Measurements from ENCODE around the gene ARF4. TPM values are rescaled to one million over a fixed set of nuclear protein-coding genes. Genes with fewer than 3 reads are reported as not detected.

Gene ARF4
- total and polyA plus RNA-seq, 2 experiments from 2014 or later = 144 to 249 TPM

DNA sequence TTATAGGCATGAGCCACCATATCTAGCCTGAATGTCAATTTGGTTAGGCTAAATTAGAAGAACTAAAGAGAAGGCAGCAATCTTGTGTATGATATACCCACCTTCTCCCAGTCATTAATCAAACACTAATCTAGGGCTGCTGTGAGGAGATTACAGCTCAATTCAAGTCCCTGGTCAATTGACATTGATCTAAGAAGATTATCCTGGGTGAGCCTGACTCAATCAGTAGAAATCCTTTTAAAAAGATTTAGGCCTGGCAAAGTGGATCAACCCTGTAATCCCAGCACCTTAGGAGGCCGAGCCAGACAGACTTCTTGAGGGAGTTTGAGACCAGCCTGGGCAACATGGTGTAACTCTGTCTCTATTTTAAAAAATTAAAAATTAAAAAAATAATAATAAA lies 50.5 kb downstream of the ARF4 start:
- no peaks in the 10 kb centered on the region for H4K20me1 ChIP-seq (replicated peaks; ENCODE audit: insufficient read depth)
- Mint-ChIP-seq H3K27ac (no peak overlapping the region), H3K36me3 (ENCODE audit: low read depth) (no peaks in the 10 kb centered on the region), H3K4me3 (no peak overlapping the region), H3K9me3 (no peaks in the 10 kb centered on the region), H3K27me3 (ENCODE audit: insufficient read depth, low read depth, poor library complexity) (peaks cover 5% of the 10 kb centered on the region), H3K4me1 (peaks cover 9% of the 10 kb centered on the region)
- no peak overlapping the region for H2AFZ ChIP-seq
- peaks cover 10% of the 10 kb centered on the region for H3K4me1 ChIP-seq (ENCODE audit: insufficient read depth)
- no peak overlapping the region for H3K27ac ChIP-seq (ENCODE audit: low read depth)
- no peak overlapping the region for H3K4me2 ChIP-seq
- H3K9me2 ChIP-seq (ENCODE audit: insufficient read depth) = no peaks in the 10 kb centered on the region
- H3K79me2 ChIP-seq (replicated peaks; ENCODE audit: insufficient read depth) = no peaks in the 10 kb centered on the region
- ATAC-seq (no peak), DNase-seq (ENCODE audit: low spot score) (no peak)
- TF ChIP-seq EZH2phosphoT487 (IDR thresholded peaks at IDR 0.05; ENCODE audit: unreplicated experiment) (no peak), CREB1 (CRISPR knock-in tag; IDR thresholded peaks at IDR 0.05; ENCODE audit: low read depth) (no peak), EZH2 (IDR thresholded peaks at IDR 0.05; ENCODE audit: low read depth, unreplicated experiment) (no peak), NANOG (IDR thresholded peaks at IDR 0.05; ENCODE audit: borderline replicate concordance) (no peak)
- H3K27me3 ChIP-seq (ENCODE audit: insufficient read depth) = no peaks in the 10 kb centered on the region
- no peak overlapping the region for H3K4me3 ChIP-seq
- H3K36me3 ChIP-seq (ENCODE audit: insufficient read depth) = no peaks in the 10 kb centered on the region
- H3F3A ChIP-seq (replicated peaks; ENCODE audit: low read depth) = no peaks in the 10 kb centered on the region

- H3K9me2 ChIP-seq (ENCODE audit: insufficient read depth) = no peaks in the 10 kb centered on the region
- no peaks in the 10 kb centered on the region for H3K27me3 ChIP-seq (ENCODE audit: insufficient read depth)
- Mint-ChIP-seq H3K9me3 (no peaks in the 10 kb centered on the region), H3K27ac (no peak overlapping the region), H3K36me3 (ENCODE audit: low read depth) (no peaks in the 10 kb centered on the region), H3K27me3 (ENCODE audit: insufficient read depth, low read depth, poor library complexity) (peaks cover 5% of the 10 kb centered on the region), H3K4me1 (peaks cover 9% of the 10 kb centered on the region), H3K4me3 (no peak overlapping the region)
- H3K36me3 ChIP-seq (ENCODE audit: insufficient read depth) = no peaks in the 10 kb centered on the region
- no peaks in the 10 kb centered on the region for H3K79me2 ChIP-seq (replicated peaks; ENCODE audit: insufficient read depth)
- H3K4me2 ChIP-seq = no peak overlapping the region
- no peaks in the 10 kb centered on the region for H4K20me1 ChIP-seq (replicated peaks; ENCODE audit: insufficient read depth)
- H2AFZ ChIP-seq = no peak overlapping the region
- no peak overlapping the region for H3K27ac ChIP-seq (ENCODE audit: low read depth)
- DNase-seq (ENCODE audit: low spot score) = no peak
- no peaks in the 10 kb centered on the region for H3F3A ChIP-seq (replicated peaks; ENCODE audit: low read depth)
- peaks cover 10% of the 10 kb centered on the region for H3K4me1 ChIP-seq (ENCODE audit: insufficient read depth)
- ATAC-seq = no peak
- no peak overlapping the region for H3K4me3 ChIP-seq
- TF ChIP-seq ZNF331 (CRISPR knock-in tag; IDR thresholded peaks at IDR 0.05; ENCODE audit: low read depth) (no peak), EZH2phosphoT487 (IDR thresholded peaks at IDR 0.05; ENCODE audit: unreplicated experiment) (no peak), ZNF114 (CRISPR knock-in tag; IDR thresholded peaks at IDR 0.05) (no peak), CREB1 (CRISPR knock-in tag; IDR thresholded peaks at IDR 0.05; ENCODE audit: low read depth) (no peak), JUNB (IDR thresholded peaks at IDR 0.05; ENCODE audit: unreplicated experiment) (no peak), POLR2AphosphoS5 (IDR thresholded peaks at IDR 0.05; ENCODE audit: low read depth) (no peak), STAT1 (IDR thresholded peaks at IDR 0.05; ENCODE audit: unreplicated experiment) (no peak), CTCF (conservative IDR thresholded peaks at IDR 0.05; ENCODE audit: low read depth in 2 of 2) (no peak)
- TF ChIP-seq, protein P1, sequence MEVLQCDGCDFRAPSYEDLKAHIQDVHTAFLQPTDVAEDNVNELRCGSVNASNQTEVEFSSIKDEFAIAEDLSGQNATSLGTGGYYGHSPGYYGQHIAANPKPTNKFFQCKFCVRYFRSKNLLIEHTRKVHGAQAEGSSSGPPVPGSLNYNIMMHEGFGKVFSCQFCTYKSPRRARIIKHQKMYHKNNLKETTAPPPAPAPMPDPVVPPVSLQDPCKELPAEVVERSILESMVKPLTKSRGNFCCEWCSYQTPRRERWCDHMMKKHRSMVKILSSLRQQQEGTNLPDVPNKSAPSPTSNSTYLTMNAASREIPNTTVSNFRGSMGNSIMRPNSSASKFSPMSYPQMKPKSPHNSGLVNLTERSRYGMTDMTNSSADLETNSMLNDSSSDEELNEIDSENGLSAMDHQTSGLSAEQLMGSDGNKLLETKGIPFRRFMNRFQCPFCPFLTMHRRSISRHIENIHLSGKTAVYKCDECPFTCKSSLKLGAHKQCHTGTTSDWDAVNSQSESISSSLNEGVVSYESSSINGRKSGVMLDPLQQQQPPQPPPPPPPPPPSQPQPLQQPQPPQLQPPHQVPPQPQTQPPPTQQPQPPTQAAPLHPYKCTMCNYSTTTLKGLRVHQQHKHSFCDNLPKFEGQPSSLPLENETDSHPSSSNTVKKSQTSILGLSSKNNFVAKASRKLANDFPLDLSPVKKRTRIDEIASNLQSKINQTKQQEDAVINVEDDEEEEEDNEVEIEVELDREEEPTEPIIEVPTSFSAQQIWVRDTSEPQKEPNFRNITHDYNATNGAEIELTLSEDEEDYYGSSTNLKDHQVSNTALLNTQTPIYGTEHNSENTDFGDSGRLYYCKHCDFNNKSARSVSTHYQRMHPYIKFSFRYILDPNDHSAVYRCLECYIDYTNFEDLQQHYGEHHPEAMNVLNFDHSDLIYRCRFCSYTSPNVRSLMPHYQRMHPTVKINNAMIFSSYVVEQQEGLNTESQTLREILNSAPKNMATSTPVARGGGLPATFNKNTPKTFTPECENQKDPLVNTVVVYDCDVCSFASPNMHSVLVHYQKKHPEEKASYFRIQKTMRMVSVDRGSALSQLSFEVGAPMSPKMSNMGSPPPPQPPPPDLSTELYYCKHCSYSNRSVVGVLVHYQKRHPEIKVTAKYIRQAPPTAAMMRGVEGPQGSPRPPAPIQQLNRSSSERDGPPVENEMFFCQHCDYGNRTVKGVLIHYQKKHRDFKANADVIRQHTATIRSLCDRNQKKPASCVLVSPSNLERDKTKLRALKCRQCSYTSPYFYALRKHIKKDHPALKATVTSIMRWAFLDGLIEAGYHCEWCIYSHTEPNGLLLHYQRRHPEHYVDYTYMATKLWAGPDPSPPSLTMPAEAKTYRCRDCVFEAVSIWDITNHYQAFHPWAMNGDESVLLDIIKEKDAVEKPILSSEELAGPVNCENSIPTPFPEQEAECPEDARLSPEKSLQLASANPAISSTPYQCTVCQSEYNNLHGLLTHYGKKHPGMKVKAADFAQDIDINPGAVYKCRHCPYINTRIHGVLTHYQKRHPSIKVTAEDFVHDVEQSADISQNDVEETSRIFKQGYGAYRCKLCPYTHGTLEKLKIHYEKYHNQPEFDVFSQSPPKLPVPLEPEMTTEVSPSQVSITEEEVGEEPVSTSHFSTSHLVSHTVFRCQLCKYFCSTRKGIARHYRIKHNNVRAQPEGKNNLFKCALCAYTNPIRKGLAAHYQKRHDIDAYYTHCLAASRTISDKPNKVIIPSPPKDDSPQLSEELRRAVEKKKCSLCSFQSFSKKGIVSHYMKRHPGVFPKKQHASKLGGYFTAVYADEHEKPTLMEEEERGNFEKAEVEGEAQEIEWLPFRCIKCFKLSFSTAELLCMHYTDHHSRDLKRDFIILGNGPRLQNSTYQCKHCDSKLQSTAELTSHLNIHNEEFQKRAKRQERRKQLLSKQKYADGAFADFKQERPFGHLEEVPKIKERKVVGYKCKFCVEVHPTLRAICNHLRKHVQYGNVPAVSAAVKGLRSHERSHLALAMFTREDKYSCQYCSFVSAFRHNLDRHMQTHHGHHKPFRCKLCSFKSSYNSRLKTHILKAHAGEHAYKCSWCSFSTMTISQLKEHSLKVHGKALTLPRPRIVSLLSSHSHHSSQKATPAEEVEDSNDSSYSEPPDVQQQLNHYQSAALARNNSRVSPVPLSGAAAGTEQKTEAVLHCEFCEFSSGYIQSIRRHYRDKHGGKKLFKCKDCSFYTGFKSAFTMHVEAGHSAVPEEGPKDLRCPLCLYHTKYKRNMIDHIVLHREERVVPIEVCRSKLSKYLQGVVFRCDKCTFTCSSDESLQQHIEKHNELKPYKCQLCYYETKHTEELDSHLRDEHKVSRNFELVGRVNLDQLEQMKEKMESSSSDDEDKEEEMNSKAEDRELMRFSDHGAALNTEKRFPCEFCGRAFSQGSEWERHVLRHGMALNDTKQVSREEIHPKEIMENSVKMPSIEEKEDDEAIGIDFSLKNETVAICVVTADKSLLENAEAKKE (CRISPR knock-in tag; IDR thresholded peaks at IDR 0.05) = no peak
Measured at GRCh38 chr3:57545636-57546268, 51.4 kb downstream of the ARF4 start.

Measured in GM23338 (cell line).